HepG2 (cell line): ENCODE results near the gene MT1A.

Experiments used
- CENPX ChIP-seq: sonication (generic); formaldehyde crosslinking; IDR thresholded peaks from 2 replicates; pipeline ENCODE4 v1.9.0; 2021; ENCODE audit warnings: mild to moderate bottlenecking, missing genetic modification reagents, moderate library complexity
- HMGXB4 ChIP-seq, 2 experiments: sonication (generic) in 1 of 2; formaldehyde crosslinking in 1 of 2; IDR thresholded peaks; 2 replicates each; pipeline versions ENCODE4 v1.4.0 to v1.6.1; 2018 to 2020; ENCODE audit warnings: missing genetic modification reagents in 2 of 2, borderline replicate concordance in 1 of 2, low read depth in 1 of 2, mild to moderate bottlenecking in 1 of 2, missing biosample characterization in 1 of 2
- HNF4G ChIP-seq, 2 experiments: sonication (generic) in 1 of 2; formaldehyde crosslinking in 1 of 2; IDR thresholded peaks; 2 replicates each; pipeline versions ENCODE4 v1.4.0 to v1.6.1; 2011 to 2020; ENCODE audit warnings: borderline replicate concordance in 2 of 2, low read depth in 2 of 2, mild to moderate bottlenecking in 2 of 2, low read length in 1 of 2, missing genetic modification reagents in 1 of 2, moderate library complexity in 1 of 2
- IRF2 ChIP-seq: IDR thresholded peaks from 2 replicates; pipeline ENCODE4 v1.6.1; 2018; ENCODE audit warnings: missing genetic modification reagents, missing compliant biosample characterization
- MATR3 ChIP-seq: sonication (generic); formaldehyde crosslinking; IDR thresholded peaks from 2 replicates; pipeline ENCODE4 v1.4.0; 2020; ENCODE audit warnings: missing genetic modification reagents
- SMARCE1 ChIP-seq: fragments of 450-650 bp; IDR thresholded peaks from 2 replicates; pipeline ENCODE4 v1.6.1; 2017; ENCODE audit warnings: borderline replicate concordance
- TCF12 ChIP-seq, 2 experiments: fragments of 450-650 bp in 1 of 2; sonication (generic) in 1 of 2; formaldehyde crosslinking in 1 of 2; IDR thresholded peaks; 2 replicates each; pipeline versions ENCODE4 v1.6.1 to v1.8.0; 2017 to 2022; ENCODE audit warnings: antibody characterized with exemption in 1 of 2, mild to moderate bottlenecking in 1 of 2, missing genetic modification reagents in 1 of 2, moderate library complexity in 1 of 2
- ZNF484 ChIP-seq: sonication (generic); formaldehyde crosslinking; IDR thresholded peaks from 2 replicates; pipeline ENCODE4 v1.5.1; 2020; ENCODE audit warnings: mild to moderate bottlenecking, low read depth, missing genetic modification reagents, borderline replicate concordance
- ZNF652 ChIP-seq: IDR thresholded peaks from 2 replicates; pipeline ENCODE4 v1.6.1; 2016; ENCODE audit warnings: low read depth, borderline replicate concordance
- ZNF703 ChIP-seq: sonication (generic); formaldehyde crosslinking; IDR thresholded peaks from 2 replicates; pipeline ENCODE4 v1.5.1; 2020; ENCODE audit warnings: missing genetic modification reagents, mild to moderate bottlenecking, moderate library complexity, borderline replicate concordance
- ZSCAN5A ChIP-seq: sonication (generic); formaldehyde crosslinking; IDR thresholded peaks from 2 replicates; pipeline ENCODE4 v1.8.0; 2022; ENCODE audit warnings: mild to moderate bottlenecking, missing genetic modification reagents, borderline replicate concordance

GRCh38 chr16:56649271-56649670 is 10.8 kb downstream of the MT1A start:
- TF ChIP-seq ZNF484 (CRISPR knock-in tag) (no peak), ZSCAN5A (CRISPR knock-in tag) (no peak), TCF12 (IDR thresholded peaks at IDR 0.05) (no peak), TCF12 (CRISPR knock-in tag; IDR thresholded peaks at IDR 0.05) (no peak), IRF2 (no peak), HMGXB4 (CRISPR knock-in tag; IDR thresholded peaks at IDR 0.05; ENCODE audit: borderline replicate concordance in 1 of 2, low read depth in 1 of 2) (no peak), HNF4G (IDR thresholded peaks at IDR 0.05; ENCODE audit: borderline replicate concordance, low read depth, low read length) (no peak), HNF4G (CRISPR knock-in tag; IDR thresholded peaks at IDR 0.05; ENCODE audit: borderline replicate concordance, low read depth) (no peak), SMARCE1 (no peak), ZNF703 (CRISPR knock-in tag) (no peak), ZNF652 (CRISPR knock-in tag) (no peak), CENPX (CRISPR knock-in tag) (no peak), MATR3 (CRISPR knock-in tag) (no peak)
